ENCODE measurements around the gene ZIC1. TPM values are rescaled to one million over a fixed set of nuclear protein-coding genes. Genes with fewer than 3 reads are reported as not detected.
A peak's percentile ranks its signal among the peaks of the same experiment; 100 is the strongest.

The ZIC1 gene
- total and polyA plus RNA-seq, 9 donors = 0.05 to 0.45 (median 0.14) TPM; not detected in 5

GRCh38 chr3:147412917-147413685 is 3.9 kb downstream of the ZIC1 start:
- 7 to 10% (median 7%) methylated on average over 37 of the region's 37 CpGs for WGBS, 3 donors
- Histone ChIP-seq H3K4me1 (ENCODE audit: insufficient read depth) (peaks cover 13% of the 10 kb centered on the region), H3K27me3 (peaks cover 4% of the 10 kb centered on the region), H3K36me3 (no peaks in the 10 kb centered on the region), H3K4me3 (peak overlapping the region; percentile 16), H3K27ac (no peak overlapping the region), H3K9me3 (no peaks in the 10 kb centered on the region)
- TF ChIP-seq POLR2A (IDR thresholded peaks at IDR 0.05) = no peak
- no peak for TF ChIP-seq EP300 (IDR thresholded peaks at IDR 0.05)
- TF ChIP-seq CTCF (IDR thresholded peaks at IDR 0.05) = no peak
- intact Hi-C loops (cut with DNase I) = no loop called here
- no peak for DNase-seq

- Histone ChIP-seq H3K36me3 (no peaks in the 10 kb centered on the region), H3K9me3 (no peaks in the 10 kb centered on the region), H3K4me3 (peak overlapping the region; percentile 16), H3K27me3 (peaks cover 4% of the 10 kb centered on the region), H3K27ac (no peak overlapping the region), H3K4me1 (ENCODE audit: insufficient read depth) (peaks cover 13% of the 10 kb centered on the region)
- intact Hi-C loops (cut with DNase I) = no loop called here
- TF ChIP-seq CTCF (IDR thresholded peaks at IDR 0.05) (no peak), POLR2A (IDR thresholded peaks at IDR 0.05) (no peak), EP300 (IDR thresholded peaks at IDR 0.05) (no peak)
- WGBS, 3 donors = 8 to 9% (median 9%) methylated on average over 24 of the region's 24 CpGs
- no peak for DNase-seq
Measured at GRCh38 chr3:147413686-147414389, 4.7 kb downstream of the ZIC1 start.

GRCh38 chr3:147414390-147415138 is 5.4 kb downstream of the ZIC1 start:
- Histone ChIP-seq H3K9me3 (no peaks in the 10 kb centered on the region), H3K27ac (no peak overlapping the region), H3K27me3 (peaks cover 4% of the 10 kb centered on the region), H3K4me1 (ENCODE audit: insufficient read depth) (peaks cover 17% of the 10 kb centered on the region), H3K36me3 (no peaks in the 10 kb centered on the region), H3K4me3 (no peak overlapping the region)
- TF ChIP-seq EP300 (IDR thresholded peaks at IDR 0.05) = no peak
- TF ChIP-seq CTCF (IDR thresholded peaks at IDR 0.05) = no peak
- TF ChIP-seq POLR2A (IDR thresholded peaks at IDR 0.05) = no peak
- intact Hi-C loops (cut with DNase I) = no loop called here
- 18 to 21% (median 19%) methylated on average over 18 of the region's 18 CpGs for WGBS, 3 donors
- DNase-seq = no peak

- 9 to 12% (median 10%) methylated on average over 6 of the region's 6 CpGs for WGBS, 3 donors
- TF ChIP-seq POLR2A (IDR thresholded peaks at IDR 0.05) (no peak), CTCF (IDR thresholded peaks at IDR 0.05) (no peak), EP300 (IDR thresholded peaks at IDR 0.05) (no peak)
- Histone ChIP-seq H3K27ac (no peak overlapping the region), H3K4me1 (ENCODE audit: insufficient read depth) (peaks cover 15% of the 10 kb centered on the region), H3K36me3 (no peaks in the 10 kb centered on the region), H3K9me3 (no peaks in the 10 kb centered on the region), H3K27me3 (peaks cover 4% of the 10 kb centered on the region), H3K4me3 (no peak overlapping the region)
- DNase-seq = no peak
- intact Hi-C loops (cut with DNase I) = no loop called here
Measured at GRCh38 chr3:147415286-147415685, 6.1 kb downstream of the ZIC1 start.
